Suprapubic skin (tissue), 4 donors: ENCODE results near the gene RERE. TPM values are rescaled to one million over a fixed set of nuclear protein-coding genes. Genes with fewer than 3 reads are reported as not detected.

ENCODE experiments used
- DNase-seq, 2 donors: peaks; one replicate each; pipeline ENCODE4 v3.0.0-alpha.2; 2019; ENCODE audit warnings: low spot score in 2 of 2
- H3K27ac ChIP-seq: fragments of 200-600 bp; sonication (generic); one replicate; pipeline ENCODE4 v1.5.1; 2019
- H3K27me3 ChIP-seq: fragments of 200-600 bp; sonication (generic); one replicate; pipeline ENCODE4 v1.5.1; 2019
- H3K36me3 ChIP-seq: fragments of 200-600 bp; sonication (generic); one replicate; pipeline ENCODE4 v1.5.1; 2019
- H3K4me1 ChIP-seq: fragments of 200-600 bp; sonication (generic); one replicate; pipeline ENCODE4 v1.5.1; 2019
- H3K4me3 ChIP-seq: fragments of 200-600 bp; sonication (generic); one replicate; pipeline ENCODE4 v1.5.1; 2019; ENCODE audit warnings: mild to moderate bottlenecking
- H3K9me3 ChIP-seq: fragments of 200-600 bp; sonication (generic); one replicate; pipeline ENCODE4 v1.5.1; 2019
- EP300 ChIP-seq: sonication (generic); formaldehyde crosslinking; IDR thresholded peaks from one replicate; pipeline ENCODE4 v1.6.1; 2017; ENCODE audit warnings: antibody characterized with exemption
- POLR2A ChIP-seq, 2 donors: fragments of 450-650 bp; IDR thresholded peaks; one replicate each; pipeline ENCODE4 v1.6.1; 2017; ENCODE audit warnings: antibody characterized with exemption in 2 of 2, mild to moderate bottlenecking in 2 of 2, moderate library complexity in 2 of 2
- POLR2AphosphoS5 ChIP-seq, 3 donors: sonication (generic); formaldehyde crosslinking; IDR thresholded peaks; one replicate each; pipeline ENCODE4 v1.6.1; 2017; ENCODE audit warnings: antibody characterized with exemption in 3 of 3
- WGBS: methylation state at CpG from one replicate; pipeline ENCODE4 v1.1.5; 2018; 5-methylcytosine and 5-hydroxymethylcytosine counted together
- total RNA-seq, 4 donors: library from RNA; depleted of rRNA; stranded (reverse); fragments of >200 nt; gene quantifications; one replicate each; pipeline ENCODE4 v1.1.0, GENCODE V29; 2016
- TF ChIP-seq, protein P1 (sequence below), 2 donors: fragments of 200-600 bp in 1 of 2; fragments of 450-650 bp in 1 of 2; sonication (generic) in 1 of 2; IDR thresholded peaks; one replicate each; pipeline ENCODE4 v1.5.1; 2016 to 2019; ENCODE audit warnings: antibody characterized with exemption in 2 of 2, mild to moderate bottlenecking in 1 of 2, moderate library complexity in 1 of 2

RERE gene
- total RNA-seq, 4 donors from 2014 or later = 43.4 to 113 (median 83.3) TPM

DNA sequence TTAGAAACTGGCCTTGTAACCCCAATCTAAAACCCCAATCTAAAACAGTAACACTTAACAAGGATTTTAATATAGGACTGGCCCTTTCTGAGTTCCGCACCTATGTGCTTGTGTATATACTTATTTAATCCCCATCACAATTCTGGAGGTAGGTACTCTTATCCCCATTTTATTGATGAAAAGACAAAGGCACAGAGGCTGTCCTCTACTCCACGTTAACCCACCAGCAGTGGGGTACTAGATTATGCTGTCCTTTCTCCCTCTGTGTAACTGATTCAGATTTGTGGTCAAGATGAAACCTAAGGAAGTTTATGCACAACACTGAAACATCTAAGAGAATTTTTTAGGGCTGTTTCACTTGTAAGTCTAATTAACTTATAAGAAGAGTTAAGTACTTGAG lies 175.3 kb downstream of the RERE start:
- 83% methylated on average over 2 of the region's 2 CpGs for WGBS
- no peak overlapping the region for H3K27ac ChIP-seq
- H3K36me3 ChIP-seq = no peaks in the 10 kb centered on the region
- no peak overlapping the region for H3K4me3 ChIP-seq
- no peak for DNase-seq
- no peaks in the 10 kb centered on the region for H3K27me3 ChIP-seq
- TF ChIP-seq POLR2A (IDR thresholded peaks at IDR 0.05) (no peak), POLR2AphosphoS5 (IDR thresholded peaks at IDR 0.05) (no peak), EP300 (no peak)
- TF ChIP-seq, protein P1, sequence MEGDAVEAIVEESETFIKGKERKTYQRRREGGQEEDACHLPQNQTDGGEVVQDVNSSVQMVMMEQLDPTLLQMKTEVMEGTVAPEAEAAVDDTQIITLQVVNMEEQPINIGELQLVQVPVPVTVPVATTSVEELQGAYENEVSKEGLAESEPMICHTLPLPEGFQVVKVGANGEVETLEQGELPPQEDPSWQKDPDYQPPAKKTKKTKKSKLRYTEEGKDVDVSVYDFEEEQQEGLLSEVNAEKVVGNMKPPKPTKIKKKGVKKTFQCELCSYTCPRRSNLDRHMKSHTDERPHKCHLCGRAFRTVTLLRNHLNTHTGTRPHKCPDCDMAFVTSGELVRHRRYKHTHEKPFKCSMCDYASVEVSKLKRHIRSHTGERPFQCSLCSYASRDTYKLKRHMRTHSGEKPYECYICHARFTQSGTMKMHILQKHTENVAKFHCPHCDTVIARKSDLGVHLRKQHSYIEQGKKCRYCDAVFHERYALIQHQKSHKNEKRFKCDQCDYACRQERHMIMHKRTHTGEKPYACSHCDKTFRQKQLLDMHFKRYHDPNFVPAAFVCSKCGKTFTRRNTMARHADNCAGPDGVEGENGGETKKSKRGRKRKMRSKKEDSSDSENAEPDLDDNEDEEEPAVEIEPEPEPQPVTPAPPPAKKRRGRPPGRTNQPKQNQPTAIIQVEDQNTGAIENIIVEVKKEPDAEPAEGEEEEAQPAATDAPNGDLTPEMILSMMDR (IDR thresholded peaks at IDR 0.05) = no peak
- H3K4me1 ChIP-seq = peaks cover 4% of the 10 kb centered on the region
- H3K9me3 ChIP-seq = no peaks in the 10 kb centered on the region

GRCh38 chr1:8641377-8641997 lies 176.0 kb downstream of the RERE start:
- peaks cover 4% of the 10 kb centered on the region for H3K4me1 ChIP-seq
- H3K9me3 ChIP-seq = no peaks in the 10 kb centered on the region
- no peak overlapping the region for H3K4me3 ChIP-seq
- no peak for TF ChIP-seq POLR2A (IDR thresholded peaks at IDR 0.05)
- no peak for TF ChIP-seq EP300
- TF ChIP-seq, protein P1 (IDR thresholded peaks at IDR 0.05) = no peak
- TF ChIP-seq POLR2AphosphoS5 (IDR thresholded peaks at IDR 0.05) = no peak
- H3K36me3 ChIP-seq = no peaks in the 10 kb centered on the region
- WGBS = 71% methylated on average over 3 of the region's 3 CpGs
- no peaks in the 10 kb centered on the region for H3K27me3 ChIP-seq
- no peak for DNase-seq
- H3K27ac ChIP-seq = no peak overlapping the region

DNA sequence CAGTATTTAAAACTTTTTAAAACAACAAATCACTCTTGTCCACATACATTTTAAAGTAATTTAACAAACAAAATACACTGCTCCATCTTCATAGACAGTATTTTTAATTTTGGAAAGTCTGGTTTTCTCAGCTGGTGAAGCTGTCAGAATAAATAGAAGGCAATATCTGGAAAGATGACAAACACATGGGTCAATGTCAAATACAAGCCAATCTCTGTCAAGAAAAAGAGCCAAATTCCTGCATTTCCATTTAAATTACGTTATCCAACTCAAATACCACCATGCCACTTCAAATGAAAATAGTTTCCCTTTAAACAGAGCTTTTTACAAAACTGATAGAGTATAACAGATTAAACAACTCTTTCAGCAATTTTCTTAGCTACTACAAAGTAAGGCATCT lies 176.5 kb downstream of the RERE start:
- TF ChIP-seq, protein P1 (IDR thresholded peaks at IDR 0.05) = no peak
- TF ChIP-seq POLR2AphosphoS5 (IDR thresholded peaks at IDR 0.05) (no peak), EP300 (no peak)
- Histone ChIP-seq H3K27me3 (no peaks in the 10 kb centered on the region), H3K4me3 (no peak overlapping the region), H3K27ac (no peak overlapping the region), H3K9me3 (no peaks in the 10 kb centered on the region), H3K4me1 (peaks cover 4% of the 10 kb centered on the region), H3K36me3 (no peaks in the 10 kb centered on the region)
- DNase-seq = no peak
- 55% methylated on average over 1 of the region's 1 CpG for WGBS

DNA sequence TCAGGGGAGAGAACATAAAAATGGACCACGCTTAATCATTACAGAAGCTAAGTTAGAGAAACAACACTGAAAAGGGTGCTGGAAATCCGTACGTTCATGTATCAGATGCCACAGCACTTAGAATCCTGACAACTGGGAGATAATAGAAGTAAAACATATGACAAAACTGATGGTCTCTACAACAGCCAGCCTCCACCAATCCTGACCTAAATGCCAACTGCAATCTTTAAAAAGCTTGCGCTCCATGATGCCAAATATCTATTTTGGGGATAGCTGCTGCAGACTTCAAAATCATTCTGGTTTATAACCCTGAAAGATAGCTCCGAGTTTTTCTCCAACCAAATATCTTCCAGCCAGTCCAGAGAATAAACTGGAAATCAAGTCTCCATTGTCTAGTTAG lies 178.3 kb downstream of the RERE start:
- 91% methylated on average over 5 of the region's 5 CpGs for WGBS
- TF ChIP-seq EP300 (no peak), POLR2AphosphoS5 (IDR thresholded peaks at IDR 0.05) (no peak), POLR2A (IDR thresholded peaks at IDR 0.05) (no peak)
- TF ChIP-seq, protein P1 (IDR thresholded peaks at IDR 0.05) = no peak
- Histone ChIP-seq H3K4me3 (no peak overlapping the region), H3K27me3 (no peaks in the 10 kb centered on the region), H3K9me3 (no peaks in the 10 kb centered on the region), H3K27ac (no peak overlapping the region), H3K4me1 (peaks cover 4% of the 10 kb centered on the region), H3K36me3 (no peaks in the 10 kb centered on the region)
- no peak for DNase-seq

GRCh38 chr1:8633741-8634501 lies 183.5 kb downstream of the RERE start:
- no peak for DNase-seq
- Histone ChIP-seq H3K9me3 (no peaks in the 10 kb centered on the region), H3K4me3 (no peak overlapping the region), H3K36me3 (no peaks in the 10 kb centered on the region), H3K27me3 (no peaks in the 10 kb centered on the region), H3K27ac (no peak overlapping the region), H3K4me1 (peaks cover 4% of the 10 kb centered on the region)
- 82% methylated on average over 5 of the region's 5 CpGs for WGBS
- TF ChIP-seq POLR2AphosphoS5 (IDR thresholded peaks at IDR 0.05) = no peak
